ENCODE results near the gene CORO1A. TPM values are rescaled to one million over a fixed set of nuclear protein-coding genes. Genes with fewer than 3 reads are reported as not detected.
"Not testable (repeated sequence)": the region's sequence is repeated elsewhere in the genome, so short reads cannot be mapped to it uniquely, and the experiment has no call there.

CORO1A gene
- total RNA-seq, 4 donors from 2014 or later, result 9.5 to 29.1 (median 23.2) TPM

- DNase-seq; H3K36me3 ChIP-seq; H3K27me3 ChIP-seq; intact Hi-C loops (cut with DNase I); H3K4me1 ChIP-seq; H3K9me3 ChIP-seq; H3K4me3 ChIP-seq; H3K27ac ChIP-seq: not testable (repeated sequence)
- WGBS, 2 donors, result no CpG with 5 or more reads among the region's 15 CpGs
Observed at GRCh38 chr16:30199608-30200343, 16.4 kb downstream of the CORO1A start.

- H3K4me1 ChIP-seq; DNase-seq; H3K27me3 ChIP-seq; H3K9me3 ChIP-seq; H3K36me3 ChIP-seq; intact Hi-C loops (cut with DNase I): not testable (repeated sequence)
- 0% methylated on average over 3 to 19 of the region's 52 CpGs for WGBS, 2 donors
- H3K4me3 ChIP-seq, result peak overlapping the region; percentile 32 to 66 (median 47)
- H3K27ac ChIP-seq, result peak overlapping the region in 1 of 4 donors; percentile 34
Observed at GRCh38 chr16:30205541-30206236, 22.3 kb downstream of the CORO1A start.

GRCh38 chr16:30206252-30206651 lies 22.9 kb downstream of the CORO1A start:
- WGBS, 2 donors, result no CpG with 5 or more reads among the region's 33 CpGs
- DNase-seq; H3K9me3 ChIP-seq; H3K27ac ChIP-seq; H3K36me3 ChIP-seq; intact Hi-C loops (cut with DNase I); H3K4me1 ChIP-seq; H3K27me3 ChIP-seq: not testable (repeated sequence)
- peak overlapping the region; percentile 32 to 66 (median 47) for H3K4me3 ChIP-seq

- H3K9me3 ChIP-seq; DNase-seq; H3K27me3 ChIP-seq; H3K4me1 ChIP-seq; H3K27ac ChIP-seq; H3K4me3 ChIP-seq; H3K36me3 ChIP-seq; intact Hi-C loops (cut with DNase I): not testable (repeated sequence)
- WGBS, 2 donors, result no CpG with 5 or more reads among the region's 9 CpGs
Observed at GRCh38 chr16:30207063-30207704, 23.8 kb downstream of the CORO1A start.

- intact Hi-C loops (cut with DNase I); H3K4me3 ChIP-seq; H3K36me3 ChIP-seq; H3K27ac ChIP-seq; H3K9me3 ChIP-seq; H3K4me1 ChIP-seq; DNase-seq; H3K27me3 ChIP-seq: not testable (repeated sequence)
- WGBS, 2 donors, result no CpG with 5 or more reads among the region's 6 CpGs
Observed at GRCh38 chr16:30209032-30209431, 25.6 kb downstream of the CORO1A start.

GRCh38 chr16:30211414-30211813 lies 28.0 kb downstream of the CORO1A start:
- H3K9me3 ChIP-seq; H3K27ac ChIP-seq; intact Hi-C loops (cut with DNase I); H3K36me3 ChIP-seq; H3K4me1 ChIP-seq; H3K27me3 ChIP-seq; H3K4me3 ChIP-seq; DNase-seq: not testable (repeated sequence)
- WGBS, 2 donors, result no CpG with 5 or more reads among the region's 4 CpGs

- H3K9me3 ChIP-seq; H3K36me3 ChIP-seq; H3K27me3 ChIP-seq; DNase-seq; intact Hi-C loops (cut with DNase I); H3K4me3 ChIP-seq; H3K27ac ChIP-seq; H3K4me1 ChIP-seq: not testable (repeated sequence)
- WGBS, 2 donors, result 76% methylated on average over 3 of the region's 5 CpGs; no CpG with 5 or more reads in 1 of the 2 donors
Observed at GRCh38 chr16:30217082-30217481, 33.7 kb downstream of the CORO1A start.

Small RNA genes within 50 kb of the gene (small RNA-seq; reads per million reads assigned to genes)
- 0 reads per million in 4 donors for gene AC106782.4

Other genes with a start within 250 kb of the CORO1A start
- gene TMEM219, start 221.5 kb upstream of the CORO1A start, total RNA-seq, result 100 to 1,000 TPM in 1 of 4 donors, 10 to 100 TPM in 3; 48.0 to 119 (median 80.0) TPM
- gene TAOK2, start 209.7 kb upstream of the CORO1A start, total RNA-seq, result 10 to 100 TPM; 26.8 to 33.7 (median 30.4) TPM
- gene HIRIP3, start 188.0 kb upstream of the CORO1A start, total RNA-seq, result 10 to 100 TPM in 2 of 4 donors, 1 to 10 TPM in 2; 5.1 to 12.8 (median 9.7) TPM
- gene INO80E, start 187.4 kb upstream of the CORO1A start, total RNA-seq, result 10 to 100 TPM; 34.3 to 59.9 (median 48.0) TPM
- gene DOC2A, start 172.6 kb upstream of the CORO1A start, total RNA-seq, result under 1 TPM in 2 of 4 donors, not detected in 2; 0.50 to 0.76 TPM
- gene C16orf92, start 160.4 kb upstream of the CORO1A start, total RNA-seq, result not detected
- gene TLCD3B, start 152.3 kb upstream of the CORO1A start, total RNA-seq, result not detected
- 1,000 to 10,000 TPM; 1,024 to 1,551 (median 1,380) TPM for gene ALDOA, start 117.8 kb upstream of the CORO1A start, total RNA-seq
- 100 to 1,000 TPM in 1 of 4 donors, 10 to 100 TPM in 3; 67.9 to 100 (median 78.4) TPM for gene PPP4C, start 107.6 kb upstream of the CORO1A start, total RNA-seq
- gene TBX6, start 91.7 kb upstream of the CORO1A start, total RNA-seq, result 1 to 10 TPM; 1.9 to 6.2 (median 4.7) TPM
- 100 to 1,000 TPM in 1 of 4 donors, 10 to 100 TPM in 3; 26.4 to 131 (median 63.0) TPM for gene YPEL3, start 87.4 kb upstream of the CORO1A start, total RNA-seq
- 10 to 100 TPM; 13.4 to 41.2 (median 28.1) TPM for gene GDPD3, start 70.1 kb upstream of the CORO1A start, total RNA-seq
- 10 to 100 TPM; 45.7 to 86.9 (median 60.8) TPM for gene MAPK3, start 60.4 kb upstream of the CORO1A start, total RNA-seq
- 100 to 1,000 TPM; 190 to 623 (median 313) TPM for gene BOLA2B, start 10.1 kb downstream of the CORO1A start, total RNA-seq
- gene SLX1A, start 10.3 kb downstream of the CORO1A start, total RNA-seq, result 10 to 100 TPM; 31.9 to 51.1 (median 46.5) TPM
- 10 to 100 TPM in 2 of 4 donors, 1 to 10 TPM in 2; 1.1 to 17.2 (median 7.3) TPM for gene SULT1A3, start 15.7 kb downstream of the CORO1A start, total RNA-seq
- 1 to 10 TPM in 2 of 4 donors, under 1 TPM in 1, not detected in 1; 0.94 to 4.2 (median 2.4) TPM for gene NPIPB13, start 64.9 kb downstream of the CORO1A start, total RNA-seq
- 10 to 100 TPM; 21.9 to 38.0 (median 28.5) TPM for gene CD2BP2, start 171.7 kb downstream of the CORO1A start, total RNA-seq
- 10 to 100 TPM; 21.9 to 33.9 (median 26.1) TPM for gene TBC1D10B, start 186.9 kb downstream of the CORO1A start, total RNA-seq
- gene MYL11, start 191.2 kb downstream of the CORO1A start, total RNA-seq, result not detected
- gene SEPTIN1, start 199.0 kb downstream of the CORO1A start, total RNA-seq, result 1 to 10 TPM; 1.2 to 7.1 (median 2.7) TPM
- 1 to 10 TPM; 2.8 to 5.9 (median 4.5) TPM for gene ZNF48, start 211.8 kb downstream of the CORO1A start, total RNA-seq
- 10 to 100 TPM in 1 of 4 donors, 1 to 10 TPM in 3; 3.7 to 15.1 (median 7.0) TPM for gene ZNF771, start 224.0 kb downstream of the CORO1A start, total RNA-seq
- 10 to 100 TPM in 3 of 4 donors, 1 to 10 TPM in 1; 7.4 to 28.6 (median 22.7) TPM for gene DCTPP1, start 246.4 kb downstream of the CORO1A start, total RNA-seq